Osteocyte (in vitro differentiated cells): ENCODE results near the gene CDH4. TPM values are rescaled to one million over a fixed set of nuclear protein-coding genes. Genes with fewer than 3 reads are reported as not detected.

Experiments
- DNase-seq: peaks from one replicate; pipeline ENCODE4 v3.0.0; 2021; ENCODE audit warnings: mixed read lengths; ENCODE audit not compliant: unreplicated experiment; ENCODE audit errors: extremely low spot score
- H3K27ac Mint-ChIP-seq: one replicate; pipeline ENCODE4 v1.8.0; 2021; ENCODE audit warnings: mild to moderate bottlenecking, mixed read lengths; ENCODE audit not compliant: unreplicated experiment
- H3K27me3 Mint-ChIP-seq: one replicate; pipeline ENCODE4 v1.8.0; 2021; ENCODE audit warnings: mixed read lengths; ENCODE audit not compliant: unreplicated experiment
- H3K36me3 Mint-ChIP-seq: one replicate; pipeline ENCODE4 v1.8.0; 2021; ENCODE audit warnings: mixed read lengths; ENCODE audit not compliant: unreplicated experiment
- H3K4me1 Mint-ChIP-seq: one replicate; pipeline ENCODE4 v1.8.0; 2021; ENCODE audit warnings: mixed read lengths; ENCODE audit not compliant: unreplicated experiment
- H3K4me3 Mint-ChIP-seq: one replicate; pipeline ENCODE4 v1.8.0; 2021; ENCODE audit warnings: mild to moderate bottlenecking, moderate library complexity, mixed read lengths; ENCODE audit not compliant: unreplicated experiment
- H3K9me3 Mint-ChIP-seq: one replicate; pipeline ENCODE4 v1.8.0; 2021; ENCODE audit warnings: mixed read lengths; ENCODE audit not compliant: unreplicated experiment
- CTCF ChIP-seq: fragments of 200-600 bp; sonication (generic); IDR thresholded peaks from 2 replicates; pipeline ENCODE4 v1.5.0; 2021; ENCODE audit warnings: antibody characterized with exemption, mild to moderate bottlenecking, moderate library complexity
- total RNA-seq: library from RNA; stranded (reverse); gene quantifications from 2 replicates; pipeline ENCODE4 v1.2.1, GENCODE V29; 2021

Gene CDH4
- total RNA-seq, 1 donor from 2014 or later: 1.3 TPM

- Mint-ChIP-seq H3K4me3 (no peak overlapping the region), H3K27ac (no peak overlapping the region), H3K4me1 (no peaks in the 10 kb centered on the region), H3K27me3 (no peaks in the 10 kb centered on the region), H3K36me3 (no peaks in the 10 kb centered on the region), H3K9me3 (no peaks in the 10 kb centered on the region)
- DNase-seq: no peak
- TF ChIP-seq CTCF: no peak
These were observed 376.4 kb downstream of the CDH4 start for GRCh38 chr20:61628480-61628879.

- Mint-ChIP-seq H3K4me1 (no peaks in the 10 kb centered on the region), H3K27me3 (no peaks in the 10 kb centered on the region), H3K9me3 (no peaks in the 10 kb centered on the region), H3K36me3 (no peaks in the 10 kb centered on the region), H3K27ac (no peak overlapping the region), H3K4me3 (no peak overlapping the region)
- DNase-seq: no peak
- no peak for TF ChIP-seq CTCF
These were observed 377.0 kb downstream of the CDH4 start for GRCh38 chr20:61628901-61629601.

- TF ChIP-seq CTCF: no peak
These were observed 377.7 kb downstream of the CDH4 start for GRCh38 chr20:61629602-61630390.

GRCh38 chr20:61630391-61630650 is 378.3 kb downstream of the CDH4 start:
- DNase-seq: no peak
- no peak for TF ChIP-seq CTCF
- H3K4me3 Mint-ChIP-seq: no peak overlapping the region
- no peak overlapping the region for H3K27ac Mint-ChIP-seq
- peaks cover 4% of the 10 kb centered on the region for H3K27me3 Mint-ChIP-seq
- H3K36me3 Mint-ChIP-seq: no peaks in the 10 kb centered on the region
- H3K4me1 Mint-ChIP-seq: no peaks in the 10 kb centered on the region
- H3K9me3 Mint-ChIP-seq: no peaks in the 10 kb centered on the region

More at GRCh38 chr20:61629602-61630390, 377.7 kb downstream of the CDH4 start:
- Mint-ChIP-seq H3K9me3 (no peaks in the 10 kb centered on the region), H3K27me3 (peaks cover 2% of the 10 kb centered on the region), H3K36me3 (no peaks in the 10 kb centered on the region), H3K4me3 (no peak overlapping the region), H3K4me1 (no peaks in the 10 kb centered on the region), H3K27ac (no peak overlapping the region)
- DNase-seq: no peak

- no peak for DNase-seq
- Mint-ChIP-seq H3K4me3 (no peak overlapping the region), H3K4me1 (no peaks in the 10 kb centered on the region), H3K27ac (no peak overlapping the region), H3K27me3 (peaks cover 4% of the 10 kb centered on the region), H3K36me3 (no peaks in the 10 kb centered on the region), H3K9me3 (no peaks in the 10 kb centered on the region)
- TF ChIP-seq CTCF: no peak
These were observed 378.8 kb downstream of the CDH4 start for GRCh38 chr20:61630816-61631215.
